GM19438 (cell line): ENCODE results near the gene MAP3K1.
"Not testable (repeated sequence)": the region's sequence is repeated elsewhere in the genome, so short reads cannot be mapped to it uniquely, and the experiment has no call there.

Experiments
- ATAC-seq: cut with Tn5 transposase; IDR thresholded peaks from one replicate; pipeline ENCODE4 v1.9.1; 2021; ENCODE audit warnings: low read depth; ENCODE audit not compliant: unreplicated experiment

MAP3K1 gene

DNA sequence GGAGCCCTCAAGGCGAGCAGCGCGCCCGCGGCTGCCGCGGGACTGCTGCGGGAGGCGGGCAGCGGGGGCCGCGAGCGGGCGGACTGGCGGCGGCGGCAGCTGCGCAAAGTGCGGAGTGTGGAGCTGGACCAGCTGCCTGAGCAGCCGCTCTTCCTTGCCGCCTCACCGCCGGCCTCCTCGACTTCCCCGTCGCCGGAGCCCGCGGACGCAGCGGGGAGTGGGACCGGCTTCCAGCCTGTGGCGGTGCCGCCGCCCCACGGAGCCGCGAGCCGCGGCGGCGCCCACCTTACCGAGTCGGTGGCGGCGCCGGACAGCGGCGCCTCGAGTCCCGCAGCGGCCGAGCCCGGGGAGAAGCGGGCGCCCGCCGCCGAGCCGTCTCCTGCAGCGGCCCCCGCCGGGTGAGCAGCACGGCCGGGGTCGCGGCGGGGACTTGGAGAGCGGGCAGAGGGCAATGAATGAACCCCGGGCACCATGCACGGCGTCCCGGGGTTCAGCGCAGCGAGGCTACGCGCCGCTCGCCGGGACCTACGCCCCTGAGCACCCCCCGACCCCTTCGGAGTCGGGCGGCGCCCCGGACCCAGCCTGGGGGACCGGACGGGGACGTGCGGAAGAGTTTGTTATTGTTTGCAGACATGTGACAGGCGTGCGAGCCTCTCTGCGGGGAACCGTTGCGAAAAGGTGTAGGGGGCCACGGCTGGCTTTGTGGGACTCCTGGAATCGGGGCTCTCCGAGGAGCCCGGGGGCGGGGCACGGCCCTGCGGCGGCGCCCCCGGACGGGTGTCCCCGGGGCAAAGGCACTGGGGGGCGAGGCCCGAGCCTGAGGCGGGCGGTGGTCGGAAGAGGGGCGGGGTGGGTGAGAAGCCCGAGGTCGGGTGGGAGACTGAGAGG, 553 bp downstream of the MAP3K1 start:
- ATAC-seq, result peak; percentile 33

DNA sequence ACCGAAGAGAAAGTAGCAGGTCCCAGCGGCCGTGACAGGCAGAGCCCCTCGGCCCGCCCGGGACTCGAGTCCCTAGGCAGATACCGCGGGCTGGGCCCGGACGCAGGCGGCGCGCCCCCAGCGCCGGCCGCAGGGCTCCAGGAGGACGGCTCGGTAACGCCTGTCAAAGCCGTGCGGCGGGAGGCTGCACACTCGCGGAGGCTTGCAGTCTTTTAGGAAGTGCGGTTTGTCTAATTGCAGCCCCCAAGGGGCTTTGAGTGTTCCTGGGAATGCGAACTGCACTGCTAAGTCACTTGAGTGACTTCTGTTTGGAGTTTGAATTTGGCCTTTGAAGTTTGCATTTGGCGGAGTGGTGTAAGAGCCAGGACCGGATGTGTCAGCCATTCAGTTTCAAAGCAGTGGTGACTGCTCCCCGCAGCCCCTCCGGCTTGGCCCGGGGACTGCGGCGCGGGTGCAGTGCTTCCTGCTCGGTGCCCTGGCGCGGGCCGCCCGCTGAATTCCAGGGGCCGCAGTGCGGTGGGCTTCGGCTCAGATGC, 1.3 kb downstream of the MAP3K1 start:
- ATAC-seq, result peak; percentile 47

DNA sequence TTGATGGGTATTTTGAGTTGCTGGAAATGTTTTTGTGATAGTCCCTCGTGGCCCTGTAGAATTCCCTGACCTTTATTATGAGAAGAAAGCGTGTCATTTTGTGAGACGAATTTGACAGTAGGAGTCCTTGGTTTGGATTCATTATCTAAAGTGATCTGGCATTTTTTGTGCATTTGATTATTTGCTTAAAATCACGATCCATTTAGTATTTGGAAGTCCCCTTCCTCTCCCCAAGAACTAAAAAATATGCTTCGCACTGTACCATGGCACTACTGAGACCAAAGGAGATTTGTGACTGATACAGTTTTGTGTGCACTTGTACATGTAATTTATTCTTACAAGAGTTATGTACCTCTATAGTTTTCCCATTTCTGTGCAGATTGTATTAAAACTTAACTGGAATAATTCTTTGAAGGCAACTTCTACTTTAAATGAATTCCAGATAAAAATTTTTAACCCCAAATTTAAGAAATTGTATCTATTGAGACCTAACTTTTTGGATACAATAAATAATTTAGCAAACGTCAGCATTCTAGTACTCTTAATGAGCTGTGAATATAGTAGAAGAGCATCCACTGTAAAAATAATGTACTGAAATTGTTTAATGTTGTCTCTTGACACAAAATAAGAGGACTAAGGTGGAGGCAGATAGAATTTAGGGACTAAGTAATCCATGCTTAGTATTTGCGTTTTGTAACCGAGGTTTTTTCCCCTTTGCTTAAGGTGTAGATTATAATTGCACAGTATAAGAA, 2.1 kb downstream of the MAP3K1 start:
- ATAC-seq, result no peak

DNA sequence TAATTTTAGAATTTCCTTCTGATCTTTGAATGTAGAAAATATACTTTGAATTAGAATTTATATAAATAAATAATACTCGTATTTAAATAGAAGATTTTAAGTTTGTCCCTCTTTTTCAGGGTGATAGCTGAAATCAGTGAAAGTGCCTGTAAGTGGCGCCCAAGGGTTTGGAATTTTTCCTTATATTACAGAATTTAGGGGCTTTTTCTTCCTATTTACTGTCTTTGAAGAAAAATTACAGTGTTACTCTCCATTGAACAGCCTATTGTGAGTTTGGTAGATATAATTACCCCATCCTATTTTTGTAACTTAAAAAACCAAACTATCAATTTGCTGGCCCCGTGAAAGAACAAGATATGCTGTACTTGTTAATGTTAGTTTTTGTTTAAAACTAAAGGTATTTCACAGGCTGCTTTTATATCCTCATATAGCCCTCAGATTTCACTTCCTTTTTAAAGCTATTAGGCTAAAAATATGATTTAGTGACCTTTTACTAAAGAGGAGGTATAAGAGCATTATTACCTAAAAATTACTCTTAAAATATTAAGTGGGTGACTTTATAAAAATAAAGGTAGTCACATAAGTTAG, 3.2 kb downstream of the MAP3K1 start:
- ATAC-seq, result no peak

DNA sequence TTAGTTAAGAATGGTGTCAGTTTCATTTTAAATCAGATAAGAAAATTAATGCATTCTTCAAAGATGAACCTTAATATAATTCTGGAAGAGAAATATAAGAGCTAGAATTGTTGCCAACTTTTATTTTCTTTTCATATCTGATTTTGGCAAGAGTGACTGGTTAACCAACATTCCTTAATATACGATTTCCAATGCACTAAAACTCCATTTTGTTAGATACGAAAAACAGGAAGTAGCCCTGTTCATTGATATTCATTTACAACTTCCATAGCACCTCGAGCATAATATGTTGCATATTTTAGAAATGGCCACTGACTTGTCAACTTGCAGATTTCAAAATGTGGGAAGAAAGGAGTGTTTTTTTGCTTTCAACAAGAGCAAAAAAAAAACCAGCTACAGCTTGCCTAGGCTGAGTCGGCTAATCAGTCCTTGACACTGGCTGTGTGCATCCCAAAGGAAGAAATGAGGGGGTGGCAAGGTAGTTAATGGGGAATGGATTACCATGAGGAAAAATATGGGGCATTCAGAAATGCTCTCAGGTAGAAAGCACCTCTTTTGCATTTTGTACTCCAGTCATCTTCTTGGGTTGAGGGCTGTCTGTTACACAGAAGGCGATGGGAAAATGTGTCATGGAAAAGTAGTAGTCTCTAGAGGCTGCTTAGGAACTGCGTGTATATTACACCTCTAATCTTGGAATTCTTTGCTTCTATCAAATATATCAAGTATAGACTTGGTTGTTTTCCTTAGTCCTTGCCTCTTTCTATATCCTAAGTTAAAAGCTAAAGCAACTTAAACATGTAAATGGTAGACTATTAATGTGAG, 3.9 kb downstream of the MAP3K1 start:
- ATAC-seq, result no peak

DNA sequence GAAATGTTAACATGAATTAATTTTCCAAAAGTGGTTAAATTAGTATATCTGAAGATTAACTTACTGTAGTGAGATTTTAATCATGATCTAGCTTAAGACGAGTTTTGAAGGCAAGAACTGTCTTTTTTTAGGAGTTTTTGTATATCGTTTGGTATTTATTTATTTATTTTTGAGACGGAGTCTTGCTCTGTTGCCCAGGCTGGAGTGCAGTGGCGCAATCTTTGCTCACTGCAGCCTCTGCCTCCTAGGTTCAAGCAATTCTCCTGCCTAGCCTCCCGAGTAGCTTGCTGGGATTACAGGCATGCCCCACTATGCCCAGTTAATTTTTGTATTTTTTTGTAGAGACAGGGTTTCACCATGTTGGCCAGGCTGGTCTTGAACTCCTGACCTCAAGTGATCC, 6.5 kb downstream of the MAP3K1 start:
- ATAC-seq, result not testable (repeated sequence)

DNA sequence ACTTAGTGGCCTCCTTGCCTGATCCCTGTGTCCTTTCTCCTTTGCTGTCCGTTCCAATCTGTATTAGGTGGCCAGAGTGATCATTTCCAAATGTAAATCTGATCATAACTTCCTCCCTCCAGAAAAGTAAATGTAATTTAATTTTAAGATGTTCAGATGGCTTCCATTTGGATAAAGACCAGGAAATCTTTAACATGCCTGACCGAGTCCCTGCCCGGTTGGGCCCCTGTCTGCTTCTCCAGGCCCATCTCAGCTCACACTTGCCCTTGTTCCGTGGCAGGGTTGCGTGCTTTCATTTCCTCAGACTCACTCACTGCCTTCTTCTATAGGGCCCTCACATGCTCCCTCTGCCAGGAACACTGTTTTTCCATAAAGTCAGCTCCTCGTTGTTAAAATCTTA, 7.6 kb downstream of the MAP3K1 start:
- no peak for ATAC-seq

DNA sequence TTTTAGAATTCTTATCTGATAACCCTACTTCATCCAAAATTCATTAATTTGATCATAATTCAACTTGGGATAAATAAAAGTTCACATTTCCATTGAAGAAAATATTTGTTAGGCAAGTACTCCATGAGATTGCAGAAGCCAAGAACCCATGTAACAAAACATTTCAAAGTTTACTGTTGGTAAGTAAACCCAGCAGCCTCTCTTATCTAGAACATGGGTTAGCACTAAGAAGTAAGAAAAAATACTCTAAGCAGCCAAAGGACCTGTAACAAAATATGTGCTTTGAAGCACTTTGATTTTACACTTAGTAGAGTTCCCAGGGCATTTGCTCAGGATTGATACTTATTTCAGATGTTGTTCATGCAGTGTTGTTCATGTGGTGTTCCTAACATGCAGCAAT, 8.7 kb downstream of the MAP3K1 start:
- ATAC-seq, result no peak

DNA sequence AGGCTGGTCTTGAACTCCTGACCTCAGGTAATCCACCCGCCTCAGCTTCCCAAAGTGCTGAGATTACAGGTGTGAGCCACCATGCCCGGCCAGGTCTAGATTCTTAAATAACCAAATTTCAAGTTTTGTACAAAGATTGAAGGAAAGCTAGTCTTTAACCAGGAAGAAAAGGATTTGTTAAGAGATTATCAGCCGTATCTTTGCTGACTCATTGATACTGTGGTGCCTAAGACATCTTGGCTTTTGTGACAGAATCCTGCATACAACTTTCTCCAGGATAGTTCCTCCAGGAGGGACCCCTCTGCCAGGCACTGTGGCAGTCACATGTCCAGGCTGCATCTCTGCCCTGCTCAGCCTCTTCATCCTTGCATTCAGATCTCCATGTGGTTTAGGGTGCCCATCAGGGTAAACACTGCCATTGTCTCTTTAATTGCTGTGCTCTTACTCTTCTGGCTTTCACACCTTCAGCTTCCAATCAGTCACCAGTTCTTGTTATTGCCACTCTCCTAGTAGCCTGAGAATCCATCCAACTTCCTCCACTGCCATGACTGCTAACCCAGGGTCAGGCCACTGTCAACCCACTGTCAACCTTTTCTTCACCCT, 10.0 kb downstream of the MAP3K1 start:
- ATAC-seq, result no peak

DNA sequence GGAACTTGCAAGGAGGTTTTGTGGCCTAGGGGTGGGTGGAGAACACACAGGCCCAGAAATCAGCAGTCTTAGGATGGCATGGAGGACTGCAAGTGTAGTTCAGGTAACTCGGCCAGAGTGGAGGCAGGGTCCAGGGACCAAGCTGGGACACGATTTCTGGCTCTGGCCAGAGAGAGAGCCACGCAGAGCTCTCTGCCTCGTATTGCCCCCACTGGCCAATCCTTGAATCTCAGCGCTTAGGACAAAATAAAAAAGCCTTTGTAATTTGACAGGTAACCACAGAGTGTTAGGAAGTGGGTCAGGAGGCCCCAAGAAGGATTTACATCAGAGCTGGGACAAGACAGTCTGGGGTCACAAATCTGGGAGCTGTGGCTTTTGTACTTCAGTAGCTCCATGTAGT, 11.7 kb downstream of the MAP3K1 start:
- no peak for ATAC-seq

DNA sequence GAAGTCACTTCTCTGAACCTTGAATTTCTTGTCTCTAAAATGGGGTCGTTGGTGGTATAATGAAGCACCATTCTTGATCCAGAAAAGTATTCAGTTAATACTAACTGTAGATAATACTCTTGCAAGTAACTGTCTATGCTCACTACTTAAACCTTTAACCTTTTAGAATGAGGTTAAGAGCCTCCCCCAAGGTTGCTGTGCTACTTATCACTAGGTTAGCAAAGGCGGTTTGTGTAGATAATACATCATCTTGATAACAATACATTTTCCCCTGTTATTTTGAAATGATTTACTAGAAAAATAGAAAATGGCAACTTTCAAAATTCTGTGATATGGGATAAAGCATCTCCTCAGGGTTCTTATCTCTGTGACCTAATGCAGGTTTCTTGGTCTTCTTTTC, 12.6 kb downstream of the MAP3K1 start:
- no peak for ATAC-seq

DNA sequence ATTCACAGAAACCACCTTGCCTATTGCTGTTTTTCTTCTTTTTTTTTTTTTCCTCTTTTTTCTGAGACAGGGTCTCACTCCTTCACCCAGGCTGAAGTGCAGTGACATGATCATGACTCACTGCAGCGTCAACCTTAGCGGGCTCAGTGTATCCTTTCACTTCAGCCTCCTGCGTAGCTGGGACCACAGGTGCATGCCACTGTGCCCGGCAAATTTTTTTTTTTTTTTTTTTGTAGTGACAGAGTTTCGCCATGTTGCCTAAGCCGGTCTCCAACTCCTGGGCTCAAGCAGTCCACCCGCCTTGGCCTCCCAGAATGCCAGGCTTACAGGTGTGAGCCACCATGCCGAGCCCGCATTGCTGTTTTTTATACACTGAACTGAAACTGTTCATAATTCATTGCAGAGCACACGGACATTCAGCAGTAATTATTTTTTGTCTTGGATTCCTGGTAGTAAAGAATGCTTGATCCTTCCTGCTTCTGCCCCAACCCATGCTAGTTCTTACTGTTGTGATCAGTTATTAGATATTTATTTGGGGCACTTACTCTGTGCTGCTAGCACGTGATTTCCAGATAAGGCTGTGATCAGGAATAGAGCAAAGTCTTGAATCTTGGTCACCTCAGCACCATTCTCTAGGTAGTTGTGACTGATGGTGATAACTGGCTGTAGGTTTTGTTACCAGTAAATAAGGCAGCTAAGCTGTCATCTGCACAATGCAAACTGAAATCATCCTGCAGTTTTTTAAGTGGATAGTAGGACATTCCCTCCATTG, 14.0 kb downstream of the MAP3K1 start:
- ATAC-seq, result no peak

DNA sequence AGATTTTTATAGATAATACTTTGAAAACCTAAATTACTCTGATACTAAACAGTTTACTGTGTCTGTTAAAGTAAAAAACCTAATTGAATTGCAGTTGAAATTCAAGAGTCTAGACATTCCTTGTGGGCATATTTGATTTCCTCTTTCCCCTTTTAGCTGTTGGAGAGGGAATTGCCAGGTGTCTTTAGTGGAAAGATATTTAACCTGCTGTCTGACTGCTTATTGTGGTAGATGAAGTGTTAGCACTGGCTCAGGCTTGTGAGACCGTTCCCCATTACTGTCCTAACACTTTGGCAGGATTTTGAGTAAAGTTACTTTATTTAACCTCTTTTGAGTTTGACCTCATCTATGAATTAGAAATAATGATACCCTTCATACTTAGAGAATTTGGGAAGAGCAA, 16.4 kb downstream of the MAP3K1 start:
- no peak for ATAC-seq

DNA sequence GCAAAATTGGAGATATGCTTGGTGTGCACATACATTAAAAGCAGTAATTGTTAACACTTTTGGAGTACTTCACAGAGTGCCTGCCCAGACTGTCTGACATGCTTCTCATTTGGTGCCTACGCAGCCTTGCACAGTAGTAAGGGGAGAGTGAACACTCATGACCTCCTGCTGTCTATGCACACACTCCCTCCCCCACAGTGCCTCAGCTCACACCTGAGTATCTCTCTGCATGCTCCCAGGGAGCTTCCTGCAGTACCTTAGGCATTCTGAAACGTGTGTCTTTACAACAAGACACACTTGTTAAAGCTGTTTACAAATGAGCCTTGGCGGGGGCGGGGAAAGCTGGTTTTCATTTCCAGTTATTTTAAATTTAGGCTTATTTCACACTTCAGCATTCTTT, 18.0 kb downstream of the MAP3K1 start:
- no peak for ATAC-seq

DNA sequence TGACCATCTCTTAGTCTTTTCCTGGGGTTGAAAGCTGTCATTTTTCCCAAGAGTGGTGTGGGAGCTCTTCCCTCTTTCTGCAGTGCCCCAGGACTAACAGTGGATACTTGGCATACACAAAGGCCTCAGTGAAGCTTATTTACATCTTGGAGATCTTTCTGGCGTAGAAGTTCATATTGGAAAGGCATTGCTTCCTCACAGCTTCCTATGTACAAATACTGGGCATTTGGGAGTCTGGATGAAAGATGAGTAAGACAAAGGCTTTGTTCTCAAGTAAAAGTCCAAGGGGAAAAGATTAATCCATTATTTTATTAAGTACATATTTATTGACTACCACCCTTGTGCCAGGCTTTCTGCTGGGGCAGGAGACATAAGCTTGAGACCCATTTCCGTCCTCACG, 22.0 kb downstream of the MAP3K1 start:
- no peak for ATAC-seq

DNA sequence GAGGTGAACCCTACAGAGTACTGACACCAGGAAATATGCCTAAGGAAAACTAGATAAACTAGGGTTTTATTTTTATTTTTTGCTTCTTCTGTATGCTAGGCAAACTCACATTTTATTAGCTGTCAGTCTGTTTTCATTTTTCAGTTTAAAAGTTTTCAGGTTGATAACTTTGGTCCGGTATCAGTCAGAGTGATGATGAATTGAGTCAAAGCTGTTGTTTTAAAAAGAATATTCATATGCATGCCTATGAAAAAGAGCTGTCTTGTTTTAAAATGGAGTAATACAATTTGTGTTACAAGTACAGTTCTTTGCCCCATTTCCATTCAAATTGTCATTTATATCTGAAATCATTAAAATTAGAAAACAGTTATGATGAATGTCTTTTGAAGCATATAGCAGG, 22.6 kb downstream of the MAP3K1 start:
- no peak for ATAC-seq

DNA sequence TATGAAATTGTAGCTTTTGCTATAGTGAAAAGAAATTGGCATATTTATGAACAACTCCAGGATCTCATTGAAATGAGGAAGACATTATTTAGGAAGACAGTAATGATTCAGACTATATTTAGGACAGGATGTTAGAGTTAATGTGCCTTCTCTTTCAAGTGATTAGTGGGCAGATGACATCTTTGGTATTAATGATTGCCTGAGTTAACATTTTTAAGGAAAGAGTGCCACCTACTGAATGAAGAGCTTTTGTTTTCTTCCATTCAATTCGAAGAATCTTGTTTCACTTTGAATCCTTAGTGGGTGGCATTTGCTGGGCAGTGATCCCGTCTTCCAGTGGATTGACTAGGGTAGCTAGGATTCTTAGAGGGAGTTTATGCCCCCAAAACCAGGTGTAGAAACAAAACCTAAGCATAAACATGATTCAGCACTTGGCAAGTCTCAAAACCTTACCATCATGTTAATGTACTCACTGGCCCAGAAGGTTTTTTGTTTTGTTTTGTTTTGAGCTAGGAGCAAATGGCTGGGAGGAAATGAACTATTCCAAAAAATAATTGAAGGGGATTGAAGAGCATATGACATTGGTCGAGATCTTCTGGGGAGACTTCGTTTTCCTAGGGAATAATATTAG, 23.2 kb downstream of the MAP3K1 start:
- ATAC-seq, result no peak

DNA sequence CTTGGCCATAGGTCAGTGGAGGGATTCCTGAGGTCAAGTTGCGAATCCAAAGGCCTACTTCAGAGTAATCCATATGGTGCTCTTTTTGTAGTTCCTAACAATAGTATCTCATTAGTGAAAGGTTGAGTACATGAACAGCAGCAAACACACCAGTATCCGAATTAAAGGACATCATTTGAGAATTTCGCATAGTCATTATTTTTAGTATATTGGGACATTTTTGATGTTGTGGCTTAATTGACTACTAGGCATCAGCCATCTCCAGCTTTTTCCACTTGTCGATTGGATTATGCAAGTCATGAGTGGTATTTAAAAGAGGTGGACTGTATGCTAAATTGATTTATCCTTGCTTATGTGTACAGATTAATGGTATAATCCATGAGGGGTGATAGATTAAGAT, 23.7 kb downstream of the MAP3K1 start:
- no peak for ATAC-seq

DNA sequence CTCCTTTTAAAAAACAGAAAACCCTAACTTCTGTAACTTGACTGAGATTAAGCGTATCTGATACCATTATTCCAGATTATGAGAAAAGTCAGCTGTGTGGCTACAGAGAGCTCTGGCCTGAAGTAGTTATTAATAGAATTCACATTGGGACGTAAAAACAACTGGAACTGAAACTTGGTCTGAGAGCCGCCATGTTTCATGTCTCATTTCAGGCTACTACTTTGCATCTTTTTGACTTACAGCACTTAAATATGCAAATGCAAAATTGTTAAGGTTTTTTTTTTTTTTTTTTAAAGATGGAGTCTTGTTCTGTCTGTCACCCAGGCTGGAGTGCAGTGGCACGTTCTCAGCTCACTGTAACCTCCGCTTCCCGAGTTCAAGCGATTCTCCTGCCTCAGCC, 25.2 kb downstream of the MAP3K1 start:
- no peak for ATAC-seq
